Measurements from ENCODE around the gene HHIPL2.
"Not testable (repeated sequence)": the region's sequence is repeated elsewhere in the genome, so short reads cannot be mapped to it uniquely, and the experiment has no call there.

Gene HHIPL2

DNA sequence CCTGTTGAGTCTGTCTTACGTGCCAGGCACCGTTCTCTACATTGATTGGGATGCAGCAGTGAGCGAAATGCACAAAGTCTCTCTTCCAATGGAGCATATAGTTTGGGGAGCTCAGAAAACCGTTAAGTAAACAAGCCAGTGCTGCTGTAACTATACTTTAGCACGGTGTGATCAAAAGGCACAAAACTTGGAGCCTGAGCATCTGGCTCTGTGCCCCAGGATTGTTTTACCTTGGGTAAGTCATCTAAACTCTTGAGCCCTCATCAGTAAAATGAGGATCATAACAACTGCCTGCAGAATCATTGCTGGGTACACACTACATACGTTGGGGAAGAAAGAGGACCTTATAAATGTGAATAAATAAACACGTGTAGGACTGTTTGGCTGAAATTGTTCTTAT lies 1.8 kb downstream of the HHIPL2 start:
- intact Hi-C loops (cut with DNase I), result no loop called here
- no peak for DNase-seq

DNA sequence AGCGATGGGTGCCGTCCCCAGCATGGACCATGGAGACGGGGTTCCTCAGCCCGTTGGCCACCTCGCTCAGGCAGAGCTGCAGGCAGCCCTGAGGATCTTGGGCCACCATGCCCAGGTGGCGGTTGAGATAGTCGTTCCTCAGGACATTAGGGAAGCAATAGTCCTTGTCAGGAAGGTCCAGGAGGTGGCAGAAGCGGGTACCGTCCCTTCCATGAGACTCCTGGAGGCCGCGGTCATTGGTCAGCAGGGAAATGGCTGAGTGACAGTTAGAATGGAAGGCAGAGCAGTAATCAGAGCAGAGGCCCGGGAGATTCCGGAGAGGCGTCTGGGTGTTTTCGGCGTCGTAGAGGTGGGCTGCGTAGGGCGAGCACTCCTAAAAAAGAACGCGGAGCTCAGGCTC lies 4.1 kb downstream of the HHIPL2 start:
- intact Hi-C loops (cut with DNase I), result no loop called here
- no peak for DNase-seq

DNA sequence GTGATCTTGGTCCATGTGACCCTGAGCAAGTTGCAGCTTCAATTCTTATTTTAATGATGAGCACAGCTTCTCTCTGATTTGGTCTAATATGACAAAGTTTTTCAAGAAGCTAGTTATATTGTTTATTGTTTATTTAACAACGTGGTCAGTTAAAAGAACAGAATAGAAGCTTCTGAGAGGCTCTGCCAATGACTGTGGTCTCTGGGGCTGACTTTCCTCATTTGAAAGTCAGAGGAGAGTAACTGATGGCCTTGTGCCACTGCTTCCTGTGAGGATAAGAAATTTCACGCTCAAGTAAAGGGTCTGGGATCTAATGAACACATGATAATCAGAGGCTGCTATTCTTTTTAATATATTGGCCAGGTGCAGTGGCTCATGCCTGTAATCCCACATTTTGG lies 7.3 kb downstream of the HHIPL2 start:
- DNase-seq, result no peak
- intact Hi-C loops (cut with DNase I), result no loop called here

DNA sequence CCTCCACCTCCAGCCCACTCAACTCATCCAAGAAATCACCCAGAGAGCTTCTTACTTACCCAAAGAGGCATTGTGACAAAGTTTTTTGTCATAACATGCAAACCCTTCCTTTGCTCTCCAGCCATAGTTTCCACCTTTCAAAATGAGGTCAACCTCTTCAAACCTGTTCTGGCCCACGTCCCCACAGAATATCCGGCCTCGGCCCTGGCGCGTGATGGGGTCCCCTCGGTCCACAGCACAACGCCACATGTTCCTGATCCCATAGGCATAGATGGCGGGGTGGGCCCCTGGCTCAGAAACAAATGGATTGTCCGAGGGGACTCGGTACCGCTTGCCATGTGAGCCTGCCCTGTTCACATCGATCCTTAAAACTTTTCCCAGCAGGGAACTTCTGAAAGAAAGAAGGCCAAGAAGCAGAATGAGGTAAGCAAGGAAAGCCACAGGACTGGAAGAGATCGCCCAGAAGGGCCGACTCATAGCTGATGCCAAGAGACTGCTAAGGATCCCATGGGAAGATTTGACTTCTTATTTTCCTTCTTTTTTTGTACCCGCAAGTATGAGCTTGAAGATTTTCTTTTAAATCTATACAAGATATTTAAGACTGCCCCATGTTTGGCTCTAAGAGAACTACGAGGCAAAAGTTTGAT lies 7.8 kb downstream of the HHIPL2 start:
- intact Hi-C loops (cut with DNase I), result no loop called here
- no peak for DNase-seq

DNA sequence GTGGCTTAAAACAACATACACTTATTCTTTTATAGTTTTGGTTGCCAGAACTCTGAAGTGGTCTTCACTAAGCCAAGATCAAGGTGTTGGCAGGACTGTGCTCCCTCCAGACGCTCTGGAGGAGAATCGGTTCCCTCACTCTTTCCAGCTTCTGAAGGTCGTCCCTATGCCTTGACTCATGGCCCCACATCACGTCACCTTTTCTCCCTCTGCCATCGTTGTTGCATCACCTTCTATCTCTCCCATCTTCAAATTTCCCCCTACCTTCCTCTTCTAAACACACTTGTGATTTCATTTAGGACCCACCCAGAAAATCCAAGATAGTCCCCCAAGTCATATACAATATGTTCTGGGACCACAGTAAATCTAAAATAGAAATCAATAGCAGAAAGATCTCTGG lies 12.4 kb downstream of the HHIPL2 start:
- DNase-seq, result no peak
- intact Hi-C loops (cut with DNase I), result no loop called here

DNA sequence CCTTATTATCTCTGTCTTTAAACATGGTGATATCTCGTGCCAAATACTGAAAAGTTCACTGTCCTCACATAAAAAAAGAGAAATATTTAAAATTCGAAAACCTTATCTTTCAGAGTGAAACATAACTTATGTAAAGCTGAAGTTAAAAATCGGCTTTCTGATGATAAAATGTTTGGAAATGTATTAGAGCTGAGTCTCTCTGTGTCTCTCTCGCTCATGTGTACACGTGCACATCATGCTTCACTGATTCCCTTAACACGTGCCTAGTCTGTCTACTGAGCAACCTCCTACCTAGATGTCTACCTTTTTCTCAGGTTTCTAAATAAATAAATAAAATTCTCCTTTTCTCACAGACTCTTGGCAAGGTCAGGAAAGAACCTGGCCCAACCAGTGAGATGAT lies 17.1 kb downstream of the HHIPL2 start:
- intact Hi-C loops (cut with DNase I), result no loop called here
- DNase-seq, result no peak

DNA sequence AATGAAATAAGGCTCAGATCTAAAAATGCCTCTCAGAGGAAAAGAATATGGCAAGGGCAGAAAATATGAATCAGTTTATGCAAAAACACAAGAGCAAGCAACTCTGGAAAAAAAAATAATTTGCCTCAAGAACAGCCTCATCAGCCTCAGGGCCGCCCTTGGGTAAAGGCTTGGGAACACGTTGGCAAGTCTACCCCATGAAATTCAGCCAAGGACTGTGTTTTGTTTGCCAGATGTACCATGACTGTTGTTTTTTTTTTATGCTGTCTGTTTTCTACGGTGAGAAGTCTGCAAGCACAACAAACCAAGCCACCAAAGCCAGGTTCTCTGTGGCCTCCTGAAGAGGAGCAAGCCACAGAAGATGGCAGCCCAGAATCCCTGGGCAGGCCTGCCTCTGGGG lies 18.0 kb downstream of the HHIPL2 start:
- intact Hi-C loops (cut with DNase I), result no loop called here
- no peak for DNase-seq

DNA sequence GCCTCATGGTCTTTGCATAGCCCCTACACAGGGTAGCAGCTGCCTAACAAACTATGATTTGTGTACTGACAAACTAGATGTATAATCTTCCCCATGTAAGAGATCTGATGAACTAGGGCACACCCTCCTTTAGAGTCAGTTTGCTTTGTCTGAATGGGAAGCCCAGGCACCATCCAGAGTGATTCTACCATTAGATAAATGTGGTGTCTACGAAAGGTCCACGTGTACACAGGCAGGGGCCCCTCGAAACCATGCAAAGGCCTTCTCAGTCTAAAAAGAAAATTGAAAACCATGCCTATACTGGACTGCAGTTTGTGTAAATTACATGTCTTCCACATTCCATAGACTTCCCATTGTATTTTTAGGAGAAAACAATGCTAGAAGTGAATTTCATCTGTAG lies 18.7 kb downstream of the HHIPL2 start:
- no peak for DNase-seq
- intact Hi-C loops (cut with DNase I), result no loop called here

DNA sequence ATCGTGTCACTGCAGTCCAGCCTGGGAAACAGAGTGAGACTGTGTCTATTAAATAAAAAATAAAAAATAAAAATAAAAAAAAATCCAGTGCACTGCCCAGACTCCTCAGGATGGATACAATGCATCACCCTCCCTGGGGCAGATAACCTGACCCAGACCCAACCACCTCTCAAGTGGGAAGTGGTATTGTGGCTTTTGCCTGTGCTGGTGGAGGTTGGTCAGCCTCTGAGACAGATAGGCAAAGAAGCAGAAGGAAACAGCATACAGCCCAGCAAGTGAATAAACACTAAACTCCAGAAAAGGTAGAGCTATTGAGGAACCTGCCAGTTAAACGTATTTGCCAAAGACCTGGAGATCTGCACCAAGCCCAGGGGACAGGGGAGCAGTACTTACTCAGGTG lies 22.0 kb downstream of the HHIPL2 start:
- intact Hi-C loops (cut with DNase I), result no loop called here
- no peak for DNase-seq

DNA sequence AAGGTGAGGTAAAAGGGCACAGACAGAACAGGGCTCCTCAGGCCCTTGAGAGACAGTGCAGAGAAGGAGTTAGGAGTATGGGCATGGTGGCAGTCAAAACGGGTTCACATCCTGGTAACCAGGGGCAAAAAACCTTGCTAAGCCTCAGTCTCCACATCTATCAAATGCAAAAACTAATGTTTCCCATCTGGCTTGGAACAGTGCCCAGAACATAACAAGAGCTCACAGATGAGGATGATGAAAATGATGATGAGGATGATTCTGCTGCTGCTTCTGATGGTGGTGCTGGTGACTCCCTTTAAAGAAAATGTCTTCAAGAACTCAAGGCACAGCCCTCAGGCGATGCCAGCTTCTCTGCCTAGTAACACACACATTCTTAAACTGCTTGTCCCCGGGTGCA lies 24.1 kb downstream of the HHIPL2 start:
- no peak for DNase-seq
- intact Hi-C loops (cut with DNase I), result no loop called here

DNA sequence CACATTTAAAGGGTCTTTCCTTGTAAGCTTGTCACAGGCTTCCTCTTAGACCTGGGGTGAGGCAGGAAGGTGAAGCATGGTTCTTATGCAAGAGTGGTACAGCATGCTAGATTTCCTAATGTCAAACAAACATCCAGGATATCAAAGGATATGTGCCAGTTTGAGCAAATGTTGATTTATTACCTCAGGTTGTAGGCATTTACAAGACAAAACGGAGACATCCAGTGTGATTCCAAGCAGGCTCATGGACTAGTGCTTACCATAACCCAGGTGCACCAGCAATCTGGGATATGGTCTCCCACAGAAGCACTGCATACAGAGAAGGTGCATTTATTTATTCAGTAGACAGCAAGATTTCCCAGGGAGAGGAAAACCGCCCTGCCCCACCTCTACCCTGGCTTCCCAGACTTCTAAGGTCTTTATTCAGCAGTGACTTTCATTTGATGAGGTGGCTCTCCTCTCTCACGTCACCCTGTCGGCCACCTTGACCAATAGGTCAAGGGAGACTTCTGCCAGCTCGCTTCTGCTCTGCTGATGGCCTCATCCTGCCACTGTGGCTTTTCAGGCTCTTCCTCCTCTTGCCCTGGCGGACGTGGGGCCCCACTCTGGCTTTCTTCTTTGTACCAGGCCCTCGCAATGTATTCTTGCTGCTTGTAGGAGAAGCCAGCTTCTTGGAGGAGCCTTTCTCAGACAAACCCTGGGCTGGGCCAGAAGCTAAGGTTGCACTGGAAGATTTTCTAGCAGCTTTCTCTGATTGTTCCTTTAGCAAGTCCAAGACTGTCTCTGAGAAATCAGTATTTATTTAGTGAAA lies 25.6 kb downstream of the HHIPL2 start:
- intact Hi-C loops (cut with DNase I), result no loop called here
- no peak for DNase-seq

DNA sequence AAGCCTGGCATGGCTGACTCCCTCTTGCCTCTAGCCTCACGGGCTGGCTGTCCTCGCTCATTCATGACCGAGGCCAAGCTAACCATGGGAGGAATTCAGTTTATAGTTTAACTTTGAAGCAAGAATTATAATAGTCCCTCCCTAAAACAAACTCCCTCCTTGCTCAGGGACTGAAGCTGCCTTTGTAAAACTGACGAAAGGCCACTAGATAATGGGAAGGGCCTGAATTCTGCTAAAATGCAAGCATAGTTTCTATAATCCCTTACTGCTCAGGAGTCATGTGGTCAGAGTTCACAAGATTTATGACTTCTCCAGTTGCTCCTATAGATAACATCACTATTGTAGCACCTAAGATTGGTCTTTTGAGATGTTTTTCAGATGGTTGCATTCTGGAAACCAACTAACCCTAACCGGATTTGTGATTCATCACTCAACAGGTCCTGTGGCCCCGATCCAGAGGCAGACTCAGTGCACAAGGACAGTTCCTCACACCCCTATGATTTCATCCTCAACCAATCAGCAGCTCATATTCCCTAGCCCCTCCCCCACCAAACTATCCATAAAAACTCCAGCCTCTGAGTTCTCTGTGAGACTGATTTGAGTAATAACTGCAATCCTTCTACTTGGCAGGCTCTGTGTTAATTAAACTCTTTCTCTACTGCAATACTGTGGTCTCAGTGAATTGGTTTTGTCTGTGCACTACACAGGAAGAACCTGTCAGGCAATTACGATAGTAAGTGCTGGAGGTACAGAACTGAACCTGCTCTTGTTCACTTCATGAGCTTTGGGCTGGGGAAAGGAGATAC lies 26.4 kb downstream of the HHIPL2 start:
- no peak for DNase-seq
- intact Hi-C loops (cut with DNase I), result no loop called here

DNA sequence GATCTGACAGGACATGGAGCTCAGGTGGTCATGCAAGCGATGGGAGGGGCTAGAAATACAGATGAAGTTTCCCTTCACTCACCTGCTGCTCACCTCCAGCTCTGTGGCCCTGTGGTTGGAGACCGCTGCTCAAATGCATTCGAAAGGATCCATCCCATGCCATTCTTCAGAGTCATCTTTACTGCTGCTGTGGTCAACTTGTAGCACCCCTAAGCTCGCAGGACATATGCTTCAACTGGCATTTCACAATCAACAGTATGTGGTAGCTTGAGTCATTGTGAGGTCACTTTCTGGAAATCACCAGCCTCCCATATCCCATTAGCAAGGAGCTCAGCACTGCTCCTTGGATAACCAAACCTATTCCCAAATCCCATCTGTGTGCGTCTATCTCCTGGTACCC lies 58.4 kb downstream of the HHIPL2 start:
- DNase-seq; intact Hi-C loops (cut with DNase I): not testable (repeated sequence)

DNA sequence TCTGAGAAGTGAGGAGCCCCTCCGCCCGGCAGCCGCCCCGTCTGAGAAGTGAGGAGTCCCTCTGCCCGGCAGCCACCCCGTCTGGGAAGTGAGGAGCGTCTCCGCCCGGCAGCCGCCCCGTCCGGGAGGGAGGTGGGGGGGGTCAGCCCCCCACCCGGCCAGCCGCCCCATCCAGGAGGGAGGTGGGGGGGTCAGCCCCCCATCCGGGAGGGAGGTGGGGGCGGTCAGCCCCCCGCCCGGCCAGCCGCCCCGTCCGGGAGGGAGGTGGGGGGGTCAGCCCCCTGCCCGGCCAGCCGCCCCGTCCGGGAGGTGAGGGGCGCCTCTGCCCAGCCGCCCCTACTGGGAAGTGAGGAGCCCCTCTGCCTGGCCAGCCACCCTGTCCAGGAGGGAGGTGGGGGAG lies 60.1 kb downstream of the HHIPL2 start:
- intact Hi-C loops (cut with DNase I); DNase-seq: not testable (repeated sequence)

DNA sequence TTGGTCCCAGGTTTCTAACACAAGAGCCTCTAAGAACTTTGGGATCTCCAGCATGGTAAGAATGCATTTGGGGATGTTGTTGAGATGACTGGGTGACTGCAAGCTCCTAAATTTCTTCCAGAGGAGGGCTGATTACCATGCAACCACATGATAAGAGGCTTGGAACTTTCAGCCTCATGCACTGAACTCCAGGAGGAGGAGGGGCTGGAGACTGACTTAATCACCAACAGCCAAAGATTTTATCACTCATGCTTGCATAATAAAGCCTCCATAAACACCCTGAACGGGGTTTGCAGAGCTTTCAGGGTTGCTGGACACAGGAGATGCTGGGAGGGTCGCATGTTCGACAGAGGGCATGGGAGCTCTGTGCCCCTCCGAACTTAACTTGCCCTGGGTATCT lies 63.9 kb downstream of the HHIPL2 start:
- DNase-seq; intact Hi-C loops (cut with DNase I): not testable (repeated sequence)

DNA sequence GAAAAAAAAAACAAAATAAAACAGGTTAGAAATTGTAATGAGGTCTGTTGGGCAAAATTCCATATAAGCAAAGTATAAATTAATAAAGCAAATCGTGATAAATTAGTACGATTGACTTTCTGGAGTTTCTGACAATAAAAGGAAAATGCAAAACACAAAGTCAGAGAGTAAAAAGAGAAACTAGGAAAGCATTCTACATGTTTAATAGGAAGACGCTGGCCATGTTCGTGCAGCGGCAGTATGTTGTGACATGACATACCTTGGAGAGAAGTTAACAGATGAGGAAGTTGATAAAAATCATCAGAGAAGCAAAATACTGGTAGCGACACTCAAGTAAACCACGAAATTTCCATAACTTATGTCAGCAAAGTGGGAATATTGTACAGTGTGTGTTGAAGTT lies 68.3 kb downstream of the HHIPL2 start:
- DNase-seq; intact Hi-C loops (cut with DNase I): not testable (repeated sequence)

DNA sequence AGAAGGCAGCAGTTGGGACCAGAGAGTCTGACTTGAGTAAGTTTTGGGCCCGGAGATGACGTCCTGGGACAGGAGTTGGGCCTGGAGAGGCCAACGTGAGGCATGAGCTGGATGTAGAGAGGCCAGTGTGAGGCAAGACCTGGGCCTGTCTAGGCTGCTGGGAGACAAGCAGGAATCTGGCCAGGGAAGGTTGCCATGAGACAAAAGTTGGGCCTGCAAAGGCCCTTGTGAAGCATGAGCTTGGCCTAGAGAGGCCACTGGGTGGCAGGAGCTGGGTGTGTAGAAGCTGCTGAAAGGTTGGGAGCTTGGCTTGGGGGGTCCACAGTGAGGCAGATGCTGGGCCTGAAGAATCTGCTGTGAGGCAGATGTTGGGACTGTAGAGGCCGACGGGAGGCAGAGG lies 71.5 kb downstream of the HHIPL2 start:
- DNase-seq; intact Hi-C loops (cut with DNase I): not testable (repeated sequence)

DNA sequence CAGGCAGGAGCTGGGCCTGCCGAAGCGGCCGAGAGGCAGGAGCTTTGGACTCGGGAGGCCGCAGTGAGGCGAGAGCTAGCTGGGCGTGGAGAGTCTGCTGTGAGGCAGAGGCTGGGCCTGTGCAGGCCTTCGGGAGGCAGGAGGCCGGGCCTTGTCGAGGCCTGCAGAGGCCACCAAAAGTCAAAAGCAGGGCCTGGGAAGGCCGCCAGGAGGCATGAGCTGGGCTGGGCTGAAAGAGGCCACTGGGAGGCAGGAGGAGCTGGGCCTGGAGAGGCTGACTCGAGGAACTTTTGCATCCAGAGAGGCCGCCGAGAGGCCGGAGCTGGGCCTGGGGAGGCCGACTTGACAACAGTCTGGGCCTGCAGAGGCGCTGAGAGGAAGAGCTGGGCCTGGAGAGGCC lies 74.2 kb downstream of the HHIPL2 start:
- intact Hi-C loops (cut with DNase I); DNase-seq: not testable (repeated sequence)

DNA sequence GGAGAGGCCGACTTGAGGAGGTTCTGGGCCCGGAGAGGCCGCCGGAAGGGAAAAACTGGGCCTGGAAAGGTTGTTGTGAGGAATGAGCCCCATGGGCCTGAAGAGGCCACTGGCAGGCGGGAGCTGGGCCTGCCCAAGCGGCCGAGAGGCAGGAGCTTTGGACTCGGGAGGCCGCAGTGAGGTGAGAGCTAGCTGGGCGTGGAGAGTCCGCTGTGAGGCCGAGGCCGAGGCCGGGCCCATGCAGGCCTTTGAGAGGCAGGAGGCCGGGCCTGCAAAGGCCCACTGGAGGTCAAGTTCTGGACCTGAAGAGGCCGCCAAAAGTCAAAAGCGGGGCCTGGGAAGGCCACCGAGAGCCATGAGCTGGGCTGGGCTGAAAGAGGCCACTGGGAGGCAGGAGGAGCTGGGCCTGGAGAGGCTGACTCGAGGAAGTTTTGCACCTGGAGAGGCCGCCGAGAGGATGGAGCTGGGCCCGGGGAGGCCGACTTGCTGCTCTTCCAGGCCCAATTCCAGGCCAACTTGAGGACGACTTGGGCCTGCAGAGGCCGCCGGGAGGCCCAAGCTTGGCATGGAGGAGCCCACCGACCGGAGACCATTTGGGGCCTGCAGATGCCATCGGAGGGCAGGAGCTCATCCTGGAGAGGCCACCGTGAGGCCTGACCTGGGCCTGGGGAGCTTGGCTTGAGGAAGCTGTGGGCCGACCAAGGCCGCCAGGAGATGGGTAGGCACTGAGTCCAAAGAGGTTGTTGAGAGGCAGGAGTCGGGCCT lies 74.9 kb downstream of the HHIPL2 start:
- DNase-seq, result not testable (repeated sequence)

More for the DNA sequence above, 74.9 kb downstream of the HHIPL2 start:
- intact Hi-C loops (cut with DNase I), result not testable (repeated sequence)

Measured in head of caudate nucleus (tissue), 42 donors.